Stimulated activated CD8-positive, alpha-beta memory T cell treated with anti-CD3 and anti-CD28 coated beads, Interleukin-4, amount 100 ng/mL, for 4 hours (primary cell): ENCODE data around the gene RBM25.
"Not testable (repeated sequence)": the region's sequence is repeated elsewhere in the genome, so short reads cannot be mapped to it uniquely, and the experiment has no call there.

ENCODE experiments used
- DNase-seq, 2 donors: peaks; one replicate each; pipeline ENCODE4 v3.0.0-alpha.2; 2020; ENCODE audit warnings: low read depth in 2 of 2, low spot score in 1 of 2

RBM25 gene

GRCh38 chr14:73168274-73168673 lies 109.9 kb downstream of the RBM25 start:
- DNase-seq, result no peak

- DNase-seq, result no peak
Measured at GRCh38 chr14:73168691-73169090, 110.4 kb downstream of the RBM25 start.

GRCh38 chr14:73169855-73170254 lies 111.5 kb downstream of the RBM25 start:
- not testable (repeated sequence) for DNase-seq

- no peak for DNase-seq
Measured at GRCh38 chr14:73170686-73171085, 112.4 kb downstream of the RBM25 start.

GRCh38 chr14:73172500-73172899 lies 114.2 kb downstream of the RBM25 start:
- DNase-seq, result no peak

GRCh38 chr14:73173092-73173735 lies 114.9 kb downstream of the RBM25 start:
- no peak for DNase-seq
